Measurements from ENCODE around the gene PER3.

The PER3 gene

GRCh38 chr1:7780976-7781375 is 3.1 kb upstream of the PER3 start:
- Histone ChIP-seq H3K4me1 (ENCODE audit: control insufficient read depth, insufficient read depth, low read length) (no peaks in the 10 kb centered on the region), H3K9me3 (ENCODE audit: control insufficient read depth, insufficient read depth, low read depth, low read length) (no peaks in the 10 kb centered on the region), H3K36me3 (ENCODE audit: control insufficient read depth in 2 of 2, insufficient read depth in 1 of 2, low read length in 2 of 2) (peaks cover 11 to 66% of the 10 kb centered on the region in 2 experiments; a peak in 2 of 3 replicates), H3K27ac (ENCODE audit: extremely low read depth, low read depth, low read length) (no peak overlapping the region), H3K4me3 (ENCODE audit: low read depth, low read length) (no peak overlapping the region)
- no peak for TF ChIP-seq ELK4 (IDR thresholded peaks at IDR 0.05; ENCODE audit: borderline replicate concordance, low read depth, low read length)
- TF ChIP-seq ZNF311 (tag by site-specific recombination; IDR thresholded peaks at IDR 0.05; ENCODE audit: borderline replicate concordance) = no peak
- no peak for TF ChIP-seq ZBTB10 (tag by site-specific recombination; IDR thresholded peaks at IDR 0.05)
- TF ChIP-seq ZNF585B (tag by site-specific recombination; IDR thresholded peaks at IDR 0.05) = no peak
- no peak for TF ChIP-seq ZNF639 (tag by site-specific recombination; IDR thresholded peaks at IDR 0.05)
- TF ChIP-seq ZNF423 (tag by site-specific recombination; IDR thresholded peaks at IDR 0.05) = no peak
- TF ChIP-seq ZNF274 (IDR thresholded peaks at IDR 0.05; ENCODE audit: low read length) = no peak
- TF ChIP-seq ZNF274 (tag by site-specific recombination; IDR thresholded peaks at IDR 0.05; ENCODE audit: borderline replicate concordance) = no peak
- TF ChIP-seq KLF10 (tag by site-specific recombination; IDR thresholded peaks at IDR 0.05) = no peak
- TF ChIP-seq ZNF280C (tag by site-specific recombination; IDR thresholded peaks at IDR 0.05) = no peak
- TF ChIP-seq ZNF169 (tag by site-specific recombination; IDR thresholded peaks at IDR 0.05) = no peak
- CTCF ChIA-PET = no interaction called here
- POLR2A ChIA-PET = no interaction called here

GRCh38 chr1:7781501-7781900 is 2.6 kb upstream of the PER3 start:
- Histone ChIP-seq H3K4me1 (ENCODE audit: control insufficient read depth, insufficient read depth, low read length) (no peaks in the 10 kb centered on the region), H3K27ac (ENCODE audit: extremely low read depth, low read depth, low read length) (no peak overlapping the region), H3K9me3 (ENCODE audit: control insufficient read depth, insufficient read depth, low read depth, low read length) (no peaks in the 10 kb centered on the region), H3K4me3 (ENCODE audit: low read depth, low read length) (no peak overlapping the region), H3K36me3 (ENCODE audit: control insufficient read depth in 2 of 2, insufficient read depth in 1 of 2, low read length in 2 of 2) (peaks cover 11 to 62% of the 10 kb centered on the region in 2 experiments; a peak in 2 of 3 replicates)
- CTCF ChIA-PET = interaction anchor here (0.9 kb wide), 1 partner anchor 114 kb away, joined by 3 read pairs; no protein-coding TSS in a partner anchor
- POLR2A ChIA-PET = no interaction called here
- TF ChIP-seq ZNF654 (tag by site-specific recombination; IDR thresholded peaks at IDR 0.05; ENCODE audit: low read depth) (no peak), ZNF324 (tag by site-specific recombination; IDR thresholded peaks at IDR 0.05) (no peak), KLF8 (tag by site-specific recombination; IDR thresholded peaks at IDR 0.05) (no peak), ZNF521 (tag by site-specific recombination; IDR thresholded peaks at IDR 0.05) (no peak), YY2 (tag by site-specific recombination; IDR thresholded peaks at IDR 0.05) (no peak), SCRT2 (tag by site-specific recombination; IDR thresholded peaks at IDR 0.05) (no peak), ZNF398 (tag by site-specific recombination; IDR thresholded peaks at IDR 0.05) (no peak), ZNF623 (tag by site-specific recombination; IDR thresholded peaks at IDR 0.05) (no peak), ZNF184 (tag by site-specific recombination; IDR thresholded peaks at IDR 0.05) (no peak), ZSCAN5A (tag by site-specific recombination; IDR thresholded peaks at IDR 0.05) (no peak), ATF2 (tag by site-specific recombination; IDR thresholded peaks at IDR 0.05; ENCODE audit: low read depth) (no peak), ZNF707 (tag by site-specific recombination; IDR thresholded peaks at IDR 0.05) (no peak), ZNF292 (tag by site-specific recombination; IDR thresholded peaks at IDR 0.05; ENCODE audit: borderline replicate concordance, low read depth) (no peak)

Measured in HEK293 (cell line).